Body of pancreas (tissue), 4 donors: ENCODE data around the gene HLA-F. TPM values are rescaled to one million over a fixed set of nuclear protein-coding genes. Genes with fewer than 3 reads are reported as not detected.

Source experiments
- ATAC-seq: fragments of 150-250 bp; one replicate; pipeline ENCODE4 v1.9.1; 2016
- DNase-seq, 4 donors: peaks; one replicate each; pipeline ENCODE4 v3.0.0-alpha.2; 2019
- H3K27ac ChIP-seq, 4 donors: fragments of 200-600 bp; sonication (generic); 1 replicate in 3 of 4; 2 replicates in 1 of 4; pipeline versions ENCODE4 v1.5.1 to v1.6.1; 2016 to 2019; ENCODE audit warnings: mild to moderate bottlenecking in 1 of 4, mixed read lengths in 1 of 4, moderate library complexity in 1 of 4
- H3K27me3 ChIP-seq, 2 donors: fragments of 200-600 bp; sonication (generic); one replicate each; pipeline ENCODE4 v1.6.0; 2016; ENCODE audit warnings: mild to moderate bottlenecking in 1 of 2
- H3K36me3 ChIP-seq, 2 donors: fragments of 200-600 bp; sonication (generic); replicated peaks in 1 of 2; 2 replicates each; pipeline ENCODE4 v1.5.1; 2016; ENCODE audit warnings: low read depth in 2 of 2; ENCODE audit not compliant: insufficient read depth in 1 of 2
- H3K4me1 ChIP-seq: fragments of 200-600 bp; sonication (generic); one replicate; pipeline ENCODE4 v1.6.0; 2016
- H3K4me3 ChIP-seq, 2 donors: fragments of 200-600 bp; sonication (generic); 1 replicate in 1 of 2; 2 replicates in 1 of 2; pipeline ENCODE4 v1.5.1; 2016 to 2019
- H3K9me3 ChIP-seq, 3 donors: fragments of 200-600 bp; sonication (generic); 1 replicate in 2 of 3; 2 replicates in 1 of 3; pipeline ENCODE4 v1.5.1; 2016
- POLR2A ChIP-seq, 3 donors: fragments of 450-650 bp; IDR thresholded peaks; one replicate each; pipeline ENCODE4 v1.6.1; 2016; ENCODE audit warnings: antibody characterized with exemption in 3 of 3, mild to moderate bottlenecking in 2 of 3
- WGBS, 2 donors: methylation state at CpG; one replicate each; pipeline ENCODE4 v1.1.5; 2017; 5-methylcytosine and 5-hydroxymethylcytosine counted together
- intact Hi-C: fragments of 100-400 bp; cut with DNase I; formaldehyde crosslinking; loops from one replicate; pipeline ENCODE4 v1.15.1; 2023
- total RNA-seq, 2 donors: library from RNA; depleted of rRNA; stranded (reverse); fragments of >200 nt; gene quantifications; one replicate each; pipeline ENCODE4 v1.1.0, GENCODE V29; 2016
- TF ChIP-seq, protein P1 (sequence below), 7 experiments: fragments of 450-650 bp in 4 of 7; fragments of 200-600 bp in 3 of 7; sonication (generic) in 3 of 7; IDR thresholded peaks; one replicate each; pipeline ENCODE4 v1.5.1; 2016 to 2019; ENCODE audit warnings: antibody characterized with exemption in 7 of 7

The HLA-F gene
- total RNA-seq, 2 donors from 2014 or later, result 25.4 to 51.7 TPM

DNA sequence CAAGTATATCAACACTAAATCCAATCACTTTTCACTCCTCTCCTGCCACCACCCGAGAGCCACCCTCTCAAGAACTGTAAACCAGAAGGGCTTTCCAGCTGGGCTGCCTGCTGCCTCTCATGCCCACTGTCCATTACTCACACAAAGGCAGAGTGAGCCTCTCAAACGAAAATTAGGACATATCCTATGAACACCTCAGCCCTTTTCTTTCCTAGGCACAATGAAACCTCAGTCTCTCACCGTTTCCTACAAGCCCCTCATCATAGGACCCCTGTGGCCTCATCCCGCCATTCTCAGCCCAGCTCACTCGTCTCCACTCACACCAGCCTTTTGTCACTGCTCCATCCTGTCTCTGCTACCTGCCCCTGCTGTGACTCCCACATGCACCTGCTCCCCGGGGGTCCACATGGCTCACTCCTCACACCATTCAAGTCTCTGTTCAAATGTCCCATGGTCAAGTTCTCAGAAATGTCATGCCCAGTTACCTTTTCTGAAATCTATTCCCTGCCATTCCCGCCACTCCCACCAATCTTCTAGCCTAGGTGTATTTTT is 7.4 kb downstream of the HLA-F start:
- Histone ChIP-seq H3K27me3 (no peaks in the 10 kb centered on the region), H3K36me3 (peaks cover 0 to 5% of the 10 kb centered on the region in 2 donors), H3K4me3 (no peak overlapping the region), H3K27ac (no peak overlapping the region), H3K4me1 (no peaks in the 10 kb centered on the region), H3K9me3 (no peaks in the 10 kb centered on the region)
- TF ChIP-seq, protein P1, sequence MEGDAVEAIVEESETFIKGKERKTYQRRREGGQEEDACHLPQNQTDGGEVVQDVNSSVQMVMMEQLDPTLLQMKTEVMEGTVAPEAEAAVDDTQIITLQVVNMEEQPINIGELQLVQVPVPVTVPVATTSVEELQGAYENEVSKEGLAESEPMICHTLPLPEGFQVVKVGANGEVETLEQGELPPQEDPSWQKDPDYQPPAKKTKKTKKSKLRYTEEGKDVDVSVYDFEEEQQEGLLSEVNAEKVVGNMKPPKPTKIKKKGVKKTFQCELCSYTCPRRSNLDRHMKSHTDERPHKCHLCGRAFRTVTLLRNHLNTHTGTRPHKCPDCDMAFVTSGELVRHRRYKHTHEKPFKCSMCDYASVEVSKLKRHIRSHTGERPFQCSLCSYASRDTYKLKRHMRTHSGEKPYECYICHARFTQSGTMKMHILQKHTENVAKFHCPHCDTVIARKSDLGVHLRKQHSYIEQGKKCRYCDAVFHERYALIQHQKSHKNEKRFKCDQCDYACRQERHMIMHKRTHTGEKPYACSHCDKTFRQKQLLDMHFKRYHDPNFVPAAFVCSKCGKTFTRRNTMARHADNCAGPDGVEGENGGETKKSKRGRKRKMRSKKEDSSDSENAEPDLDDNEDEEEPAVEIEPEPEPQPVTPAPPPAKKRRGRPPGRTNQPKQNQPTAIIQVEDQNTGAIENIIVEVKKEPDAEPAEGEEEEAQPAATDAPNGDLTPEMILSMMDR (IDR thresholded peaks at IDR 0.05), result no peak
- no peak for TF ChIP-seq POLR2A (IDR thresholded peaks at IDR 0.05)
- DNase-seq (no peak), ATAC-seq (no peak)
- intact Hi-C loops, result no loop called here
- 58 to 62% methylated on average over 7 of the region's 7 CpGs for WGBS, 2 donors

DNA sequence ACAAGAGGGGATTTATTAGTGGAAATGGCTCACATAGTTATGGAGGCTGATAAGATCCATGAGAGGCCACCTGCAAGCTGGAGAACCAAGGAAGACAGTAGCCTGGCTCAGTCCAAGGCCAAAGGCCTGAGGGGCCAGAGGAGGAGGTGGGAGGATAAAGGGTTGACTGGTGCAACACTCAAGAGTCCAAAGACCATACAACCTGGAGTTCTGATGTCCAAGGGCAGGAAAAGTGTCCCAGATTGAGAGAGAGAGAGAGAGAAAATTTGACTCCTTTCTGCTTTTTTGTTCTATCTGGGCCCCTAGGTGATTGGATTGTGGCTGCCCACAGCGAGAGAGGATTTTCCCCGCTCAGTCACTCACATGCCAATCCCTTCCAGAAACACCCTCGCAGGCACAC is 8.0 kb downstream of the HLA-F start:
- TF ChIP-seq, protein P1 (IDR thresholded peaks at IDR 0.05), result no peak
- TF ChIP-seq POLR2A (IDR thresholded peaks at IDR 0.05), result no peak
- intact Hi-C loops, result no loop called here
- Histone ChIP-seq H3K4me3 (no peak overlapping the region), H3K4me1 (no peaks in the 10 kb centered on the region), H3K9me3 (no peaks in the 10 kb centered on the region), H3K36me3 (peaks cover 0 to 5% of the 10 kb centered on the region in 2 donors), H3K27me3 (no peaks in the 10 kb centered on the region), H3K27ac (no peak overlapping the region)
- 67 to 76% methylated on average over 3 of the region's 3 CpGs for WGBS, 2 donors
- ATAC-seq, result no peak
- DNase-seq, result no peak

DNA sequence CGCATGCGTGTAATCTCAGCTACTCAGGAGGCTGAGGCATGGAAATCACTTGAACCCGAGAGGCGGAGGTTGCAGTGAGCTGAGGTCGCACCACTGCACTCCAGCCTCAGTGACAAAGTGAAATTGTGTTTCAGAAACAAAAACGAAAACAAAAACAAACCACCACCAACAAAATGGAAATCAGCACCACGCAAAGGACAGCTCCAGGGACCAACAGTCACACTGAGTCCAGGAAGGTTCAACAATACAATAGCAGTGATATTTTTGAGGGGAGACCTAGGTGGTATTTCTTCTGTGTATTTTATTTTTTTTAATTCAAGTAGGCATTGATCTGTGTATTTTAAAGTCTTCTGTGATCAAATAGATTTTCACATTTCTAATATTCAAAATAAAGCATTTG is 9.8 kb downstream of the HLA-F start:
- no peak for TF ChIP-seq POLR2A (IDR thresholded peaks at IDR 0.05)
- TF ChIP-seq, protein P1 (IDR thresholded peaks at IDR 0.05), result no peak
- Histone ChIP-seq H3K9me3 (no peaks in the 10 kb centered on the region), H3K36me3 (no peaks in the 10 kb centered on the region), H3K27me3 (no peaks in the 10 kb centered on the region), H3K4me3 (no peak overlapping the region), H3K27ac (no peak overlapping the region), H3K4me1 (no peaks in the 10 kb centered on the region)
- 71 to 80% methylated on average over 7 of the region's 7 CpGs for WGBS, 2 donors
- intact Hi-C loops, result no loop called here
- DNase-seq (no peak), ATAC-seq (no peak)

DNA sequence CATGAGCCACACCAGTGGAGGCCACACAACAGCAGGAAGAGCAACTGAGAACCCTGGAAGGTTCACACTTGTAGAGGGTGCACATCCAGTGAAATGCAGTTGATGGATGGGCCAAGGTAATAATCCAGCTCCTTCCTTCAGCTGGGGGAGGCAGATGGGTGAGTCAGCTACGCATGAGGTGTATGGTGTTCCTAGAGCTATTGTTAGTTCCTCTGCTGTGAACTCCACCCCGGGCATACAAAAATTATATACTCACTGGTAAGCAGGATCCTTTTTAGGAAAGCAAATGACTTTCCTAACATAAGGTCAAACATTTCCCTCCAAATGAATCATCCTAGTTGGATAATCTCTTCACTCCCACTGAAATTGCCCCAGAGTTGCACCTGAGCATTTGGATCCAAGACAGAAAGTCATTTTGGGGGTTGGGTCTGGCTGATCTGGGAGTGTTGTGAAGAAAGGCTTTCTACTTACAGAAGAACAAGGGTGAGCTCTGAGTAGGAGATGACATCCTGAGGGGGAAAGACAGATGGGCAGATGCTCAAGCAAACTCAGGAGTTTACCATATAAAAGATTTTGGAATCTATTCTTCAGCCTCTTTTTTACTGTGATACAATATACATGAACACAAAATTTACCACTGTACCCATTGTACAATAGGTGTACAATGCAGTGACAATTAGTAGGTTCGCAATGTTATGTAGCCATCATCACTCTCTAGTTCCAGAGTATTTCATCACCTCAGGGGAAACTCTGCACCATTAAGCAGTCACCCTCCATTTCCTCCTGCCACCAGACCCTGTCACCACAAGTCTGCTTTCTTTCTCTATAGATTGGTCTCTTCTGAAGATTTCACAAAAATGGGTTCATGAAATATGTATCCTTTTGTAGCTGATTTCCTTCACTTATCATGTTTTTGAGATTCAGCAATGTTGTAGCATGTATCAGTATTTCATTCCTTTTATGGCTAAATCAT is 11.1 kb downstream of the HLA-F start:
- WGBS, 2 donors, result 59 to 75% methylated on average over 3 of the region's 3 CpGs
- intact Hi-C loops, result no loop called here

More for the DNA sequence above, 11.1 kb downstream of the HLA-F start:
- Histone ChIP-seq H3K27ac (no peak overlapping the region), H3K4me3 (no peak overlapping the region), H3K4me1 (no peaks in the 10 kb centered on the region), H3K9me3 (no peaks in the 10 kb centered on the region), H3K36me3 (no peaks in the 10 kb centered on the region), H3K27me3 (no peaks in the 10 kb centered on the region)
- ATAC-seq (no peak), DNase-seq (no peak)
- TF ChIP-seq POLR2A (IDR thresholded peaks at IDR 0.05), result no peak
- TF ChIP-seq, protein P1 (IDR thresholded peaks at IDR 0.05), result no peak
